H1 (cell line): ENCODE measurements around the gene HIPK3.

ENCODE experiments used
- CTCF ChIP-seq, 3 experiments: IDR thresholded peaks; 1 replicate in 2 of 3; 2 replicates in 1 of 3; pipeline versions ENCODE4 v1.5.1 to v1.6.1; 2011; ENCODE audit warnings: low read length in 3 of 3, mild to moderate bottlenecking in 3 of 3, inconsistent platforms in 2 of 3, low read depth in 1 of 3, moderate library complexity in 1 of 3; ENCODE audit not compliant: insufficient read depth in 1 of 3; ENCODE audit errors: control extremely low read depth in 1 of 3
- EP300 ChIP-seq, 2 experiments: IDR thresholded peaks; 1 replicate in 1 of 2; 2 replicates in 1 of 2; pipeline ENCODE4 v1.6.1; 2011 to 2012; ENCODE audit warnings: low read depth in 2 of 2, low read length in 2 of 2, mild to moderate bottlenecking in 2 of 2, borderline replicate concordance in 1 of 2, inconsistent platforms in 1 of 2, moderate library complexity in 1 of 2
- GABPA ChIP-seq: IDR thresholded peaks from 2 replicates; pipeline ENCODE4 v1.6.1; 2011; ENCODE audit warnings: mild to moderate bottlenecking, low read length, moderate library complexity, borderline replicate concordance; ENCODE audit not compliant: insufficient read depth
- HDAC6 ChIP-seq: IDR thresholded peaks from one replicate; pipeline ENCODE4 v1.7.1; 2012; ENCODE audit warnings: low read depth, mild to moderate bottlenecking, inconsistent platforms, low read length, moderate library complexity
- JUN ChIP-seq: IDR thresholded peaks from 2 replicates; pipeline ENCODE4 v1.6.1; 2011; ENCODE audit warnings: low read depth, mild to moderate bottlenecking, improper control_type of control experiment, low read length
- KDM4A ChIP-seq: IDR thresholded peaks from one replicate; pipeline ENCODE4 v1.7.1; 2012; ENCODE audit warnings: low read depth, mild to moderate bottlenecking, moderate library complexity, low read length, inconsistent platforms; ENCODE audit not compliant: severe bottlenecking
- KDM5A ChIP-seq: fragments of 200-600 bp; IDR thresholded peaks from 2 replicates; pipeline ENCODE4 v1.7.1; 2012; ENCODE audit warnings: mild to moderate bottlenecking, low read length, inconsistent platforms, mixed read lengths
- POLR2AphosphoS5 ChIP-seq: IDR thresholded peaks from 2 replicates; pipeline ENCODE4 v1.6.1; 2011; ENCODE audit warnings: low read depth, low read length
- RFX5 ChIP-seq: IDR thresholded peaks from 2 replicates; pipeline ENCODE4 v1.6.1; 2011; ENCODE audit warnings: low read depth, low read length, improper control_type of control experiment, borderline replicate concordance
- RXRA ChIP-seq: IDR thresholded peaks from 2 replicates; pipeline ENCODE4 v1.6.1; 2011; ENCODE audit warnings: low read depth, mild to moderate bottlenecking, low read length, moderate library complexity; ENCODE audit not compliant: insufficient read depth
- SRF ChIP-seq: IDR thresholded peaks from 2 replicates; pipeline ENCODE4 v1.6.1; 2011; ENCODE audit warnings: mild to moderate bottlenecking, low read depth, low read length, moderate library complexity
- TBP ChIP-seq: IDR thresholded peaks from 2 replicates; pipeline ENCODE4 v1.6.1; 2011; ENCODE audit warnings: low read depth, low read length, improper control_type of control experiment
- YY1 ChIP-seq: IDR thresholded peaks from 2 replicates; pipeline ENCODE4 v1.6.1; 2011; ENCODE audit warnings: low read depth, mild to moderate bottlenecking, low read length

GRCh38 chr11:33248416-33248971 is 8.7 kb upstream of the HIPK3 start:
- TF ChIP-seq POLR2AphosphoS5, result no peak
- TF ChIP-seq GABPA, result no peak
- no peak for TF ChIP-seq KDM5A
- TF ChIP-seq CTCF (IDR thresholded peaks at IDR 0.05; ENCODE audit: control extremely low read depth in 1 of 3, insufficient read depth in 1 of 3, low read depth in 1 of 3, low read length in 3 of 3), result no peak
- no peak for TF ChIP-seq TBP
- no peak for TF ChIP-seq YY1
- TF ChIP-seq KDM4A, result no peak
- no peak for TF ChIP-seq HDAC6
- TF ChIP-seq SRF, result no peak
- TF ChIP-seq EP300 (IDR thresholded peaks at IDR 0.05; ENCODE audit: borderline replicate concordance in 1 of 2, low read depth in 2 of 2, low read length in 2 of 2), result no peak
- TF ChIP-seq RFX5, result no peak
- TF ChIP-seq RXRA, result no peak
- TF ChIP-seq JUN, result no peak
